Endothelial cell of umbilical vein (primary cell): ENCODE measurements around the gene OR2C3. TPM values are rescaled to one million over a fixed set of nuclear protein-coding genes. Genes with fewer than 3 reads are reported as not detected.

Experiments used
- BruUV-seq: library from RNA; stranded (reverse); fragments of 400-500 nt; replicated peaks from 2 replicates; lab custom pipeline; 2021; lab: Mats Ljungman, UMichigan
- CTCF ChIA-PET: fragments of 300-600, 350-600 bp; sonication (Branson Sonifier 250); formaldehyde crosslinking; loops from one replicate; lab custom pipeline; 2021; ENCODE audit warnings: antibody characterized with exemption, inconsistent platforms; lab: Charles Lee
- POLR2A ChIA-PET: fragments of 300-600, 350-600 bp; sonication (Branson Sonifier 250); formaldehyde crosslinking; loops from one replicate; lab custom pipeline; 2021; ENCODE audit warnings: antibody characterized with exemption, inconsistent platforms; lab: Charles Lee
- DNase-seq: peaks from one replicate; pipeline ENCODE4 v3.0.0-alpha.2; 2011; ENCODE audit warnings: low read depth, low spot score
- FAIRE-seq: peaks from 2 replicates; lab custom pipeline; 2011; peaks lifted over from hg19 to GRCh38; lab: Jason Lieb, UNC
- H2AFZ ChIP-seq: 2 replicates; pipeline ENCODE4 v1.6.0; 2012; ENCODE audit warnings: low read depth, low read length, control low read depth, inconsistent platforms
- H3K27ac ChIP-seq: 2 replicates; pipeline ENCODE4 v1.5.1; 2011; ENCODE audit warnings: low read depth, mild to moderate bottlenecking, control low read depth, low read length, moderate library complexity; ENCODE audit not compliant: insufficient read depth
- H3K27me3 ChIP-seq, 2 experiments: 2 replicates each; pipeline versions ENCODE4 v1.6.0 to v1.6.1; 2011; ENCODE audit warnings: low read length in 2 of 2, mixed read lengths in 1 of 2; ENCODE audit not compliant: control insufficient read depth in 2 of 2, insufficient read depth in 2 of 2
- H3K36me3 ChIP-seq, 2 experiments: 2 replicates in 1 of 2; 3 replicates in 1 of 2; pipeline ENCODE4 v1.5.1; 2011; ENCODE audit warnings: low read length in 2 of 2, mild to moderate bottlenecking in 1 of 2, moderate library complexity in 1 of 2; ENCODE audit not compliant: control insufficient read depth in 2 of 2, insufficient read depth in 2 of 2; ENCODE audit errors: extremely low read depth in 1 of 2
- H3K4me1 ChIP-seq: 3 replicates; pipeline ENCODE4 v1.5.1; 2011; ENCODE audit warnings: mild to moderate bottlenecking, low read length; ENCODE audit not compliant: control insufficient read depth, insufficient read depth; ENCODE audit errors: extremely low read depth
- H3K4me2 ChIP-seq: 2 replicates; pipeline ENCODE4 v1.6.1; 2011; ENCODE audit warnings: low read length, control low read depth, mixed read lengths; ENCODE audit not compliant: insufficient read depth
- H3K4me3 ChIP-seq, 3 experiments: fragments of 200-600 bp in 1 of 3; sonication (generic), shearing (Covaris generic) in 1 of 3; replicated peaks in 1 of 3; 2 replicates each; pipeline ENCODE4 v1.5.1; 2011 to 2016; ENCODE audit warnings: control low read depth in 3 of 3, low read length in 3 of 3, mild to moderate bottlenecking in 2 of 3, inconsistent platforms in 1 of 3, low read depth in 1 of 3, moderate library complexity in 1 of 3; ENCODE audit not compliant: insufficient read depth in 1 of 3
- H3K79me2 ChIP-seq: 2 replicates; pipeline ENCODE4 v1.6.0; 2012; ENCODE audit warnings: low read length, inconsistent platforms; ENCODE audit not compliant: control insufficient read depth, insufficient read depth
- H3K9ac ChIP-seq: replicated peaks from 2 replicates; pipeline ENCODE3; 2011; ENCODE audit warnings: low read length, control low read depth; ENCODE audit not compliant: insufficient read depth; ENCODE audit errors: extremely low read depth
- H3K9me1 ChIP-seq: replicated peaks from 3 replicates; pipeline ENCODE4 v1.6.0; 2011; ENCODE audit warnings: mild to moderate bottlenecking, low read length; ENCODE audit not compliant: control insufficient read depth, insufficient read depth; ENCODE audit errors: extremely low read depth
- H3K9me3 ChIP-seq: replicated peaks from 2 replicates; pipeline ENCODE4 v1.5.1; 2012; ENCODE audit warnings: low read length, inconsistent platforms; ENCODE audit not compliant: control insufficient read depth, insufficient read depth
- H4K20me1 ChIP-seq: replicated peaks from 2 replicates; pipeline ENCODE3; 2011; ENCODE audit warnings: mild to moderate bottlenecking, low read length; ENCODE audit not compliant: control insufficient read depth, insufficient read depth; ENCODE audit errors: extremely low read depth
- EZH2 ChIP-seq: IDR thresholded peaks from 2 replicates; pipeline ENCODE4 v1.6.1; 2012; ENCODE audit warnings: borderline replicate concordance, low read depth, mild to moderate bottlenecking, moderate library complexity, low read length, inconsistent platforms; ENCODE audit not compliant: severe bottlenecking
- FOS ChIP-seq: IDR thresholded peaks from 2 replicates; pipeline ENCODE4 v1.6.1; 2011; ENCODE audit warnings: mild to moderate bottlenecking, low read length, moderate library complexity, borderline replicate concordance; ENCODE audit not compliant: insufficient read depth
- GATA2 ChIP-seq: IDR thresholded peaks from 2 replicates; pipeline ENCODE4 v1.7.0; 2011; ENCODE audit warnings: low read depth, mild to moderate bottlenecking, moderate library complexity, mixed read lengths, low read length; ENCODE audit not compliant: insufficient read length, insufficient read depth
- JUN ChIP-seq: IDR thresholded peaks from 2 replicates; pipeline ENCODE4 v1.6.1; 2011; ENCODE audit warnings: borderline replicate concordance, low read depth; ENCODE audit not compliant: insufficient read length, insufficient read depth
- MYC ChIP-seq: IDR thresholded peaks from one replicate; pipeline ENCODE4 v1.6.1; 2011; ENCODE audit warnings: mild to moderate bottlenecking, low read depth, low read length
- POLR2A ChIP-seq: IDR thresholded peaks from 2 replicates; pipeline ENCODE4 v1.6.1; 2012; ENCODE audit warnings: low read depth, mild to moderate bottlenecking, control low read depth, low read length
- POLR2AphosphoS5 ChIP-seq: IDR thresholded peaks from 2 replicates; pipeline ENCODE4 v1.6.1; 2012; ENCODE audit warnings: low read depth, mild to moderate bottlenecking, control low read depth, low read length, moderate library complexity; ENCODE audit not compliant: insufficient read depth
- dilution Hi-C: fragments of 300-500 bp; cut with MboI; formaldehyde crosslinking; loops from one replicate; pipeline ENCODE4 v1.15.0; 2019; ENCODE audit warnings: low sequenced_read_pairs; ENCODE audit not compliant: extremely low pct_ligation_motif_present
- intact Hi-C: fragments of 100-400 bp; cut with micrococcal nuclease; formaldehyde crosslinking; loops from one replicate; pipeline ENCODE4 v1.10.0; 2022
- polyA plus RNA-seq, 4 experiments: library from polyadenylated mRNA; depleted of rRNA in 3 of 4; stranded (reverse) in 3 of 4; unstranded in 1 of 4; fragments of >200 nt; gene quantifications; 2 replicates each; pipeline versions ENCODE4 v1.2.1 to v1.2.3, GENCODE V29; 2011 to 2012; ENCODE audit warnings: missing spikeins in 1 of 4
- total RNA-seq: library from RNA; stranded (reverse); gene quantifications from 2 replicates; pipeline ENCODE4 v1.2.3, GENCODE V29; 2021
- TF ChIP-seq, protein P1 (sequence below): IDR thresholded peaks from 2 replicates; pipeline ENCODE4 v1.6.1; 2011; ENCODE audit not compliant: insufficient read depth, insufficient read length
- TF ChIP-seq, protein P2 (sequence below), 2 donors: IDR thresholded peaks; 1 replicate in 1 of 2; 2 replicates in 1 of 2; pipeline ENCODE4 v1.5.1; 2011; ENCODE audit warnings: low read length in 2 of 2, mild to moderate bottlenecking in 2 of 2, moderate library complexity in 2 of 2, control low read depth in 1 of 2, inconsistent platforms in 1 of 2, low read depth in 1 of 2; ENCODE audit not compliant: insufficient read depth in 1 of 2; ENCODE audit errors: extremely low read depth in 1 of 2

The OR2C3 gene
- total and polyA plus RNA-seq, 2 donors (not counting 3 experiments of a cell fraction or from before 2014, with no cell fraction given), result not detected

DNA sequence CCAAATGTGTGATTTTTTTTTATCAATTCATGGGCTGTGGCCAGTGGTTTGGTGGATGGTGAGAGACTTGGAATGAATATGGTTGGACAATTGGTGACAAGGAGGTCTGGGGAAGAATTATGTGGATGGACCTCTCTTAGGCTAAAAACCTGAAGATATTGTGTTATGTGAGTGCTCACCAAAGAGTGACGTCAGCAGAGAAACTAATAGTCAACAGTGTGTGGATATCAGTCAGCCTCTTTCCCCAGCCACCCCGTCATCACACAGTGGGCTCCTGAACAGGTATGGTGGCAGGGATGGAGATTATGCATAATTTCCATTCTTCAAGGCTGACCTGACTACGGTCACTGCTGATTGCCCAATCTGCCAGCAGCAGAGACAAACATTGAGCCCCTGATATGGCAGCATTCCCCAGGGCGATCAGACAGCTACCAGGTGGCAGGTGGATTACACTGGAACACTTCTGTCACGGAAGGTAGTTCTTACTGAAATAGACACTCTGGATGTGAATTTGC lies 42.8 kb upstream of the OR2C3 start:
- no peak overlapping the region for H3K9ac ChIP-seq
- no peaks in the 10 kb centered on the region for H4K20me1 ChIP-seq
- no peak for FAIRE-seq
- intact Hi-C loops, result no loop called here
- H3K36me3 ChIP-seq, result no peaks in the 10 kb centered on the region
- H3K9me3 ChIP-seq, result no peaks in the 10 kb centered on the region
- no peak overlapping the region for H3K4me3 ChIP-seq
- DNase-seq, result no peak
- ChIA-PET CTCF (no interaction called here), POLR2A (no interaction called here)
- dilution Hi-C loops, result no loop called here
- no peak overlapping the region for H3K4me2 ChIP-seq
- TF ChIP-seq POLR2A, result no peak
- TF ChIP-seq MYC, result no peak
- no peak for TF ChIP-seq EZH2
- TF ChIP-seq, protein P1, sequence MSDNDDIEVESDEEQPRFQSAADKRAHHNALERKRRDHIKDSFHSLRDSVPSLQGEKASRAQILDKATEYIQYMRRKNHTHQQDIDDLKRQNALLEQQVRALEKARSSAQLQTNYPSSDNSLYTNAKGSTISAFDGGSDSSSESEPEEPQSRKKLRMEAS, result no peak
- TF ChIP-seq FOS, result no peak
- no peak for TF ChIP-seq GATA2
- TF ChIP-seq POLR2AphosphoS5, result no peak
- TF ChIP-seq, protein P2, sequence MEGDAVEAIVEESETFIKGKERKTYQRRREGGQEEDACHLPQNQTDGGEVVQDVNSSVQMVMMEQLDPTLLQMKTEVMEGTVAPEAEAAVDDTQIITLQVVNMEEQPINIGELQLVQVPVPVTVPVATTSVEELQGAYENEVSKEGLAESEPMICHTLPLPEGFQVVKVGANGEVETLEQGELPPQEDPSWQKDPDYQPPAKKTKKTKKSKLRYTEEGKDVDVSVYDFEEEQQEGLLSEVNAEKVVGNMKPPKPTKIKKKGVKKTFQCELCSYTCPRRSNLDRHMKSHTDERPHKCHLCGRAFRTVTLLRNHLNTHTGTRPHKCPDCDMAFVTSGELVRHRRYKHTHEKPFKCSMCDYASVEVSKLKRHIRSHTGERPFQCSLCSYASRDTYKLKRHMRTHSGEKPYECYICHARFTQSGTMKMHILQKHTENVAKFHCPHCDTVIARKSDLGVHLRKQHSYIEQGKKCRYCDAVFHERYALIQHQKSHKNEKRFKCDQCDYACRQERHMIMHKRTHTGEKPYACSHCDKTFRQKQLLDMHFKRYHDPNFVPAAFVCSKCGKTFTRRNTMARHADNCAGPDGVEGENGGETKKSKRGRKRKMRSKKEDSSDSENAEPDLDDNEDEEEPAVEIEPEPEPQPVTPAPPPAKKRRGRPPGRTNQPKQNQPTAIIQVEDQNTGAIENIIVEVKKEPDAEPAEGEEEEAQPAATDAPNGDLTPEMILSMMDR (IDR thresholded peaks at IDR 0.05; ENCODE audit: extremely low read depth in 1 of 2, insufficient read depth in 1 of 2, low read depth in 1 of 2, low read length in 2 of 2), result no peak
- TF ChIP-seq JUN, result no peak
- no peaks in the 10 kb centered on the region for H3K27me3 ChIP-seq
- no peak overlapping the region for H3K27ac ChIP-seq
- BruUV-seq, result no TSS peak
- H3K4me1 ChIP-seq, result no peaks in the 10 kb centered on the region
- no peak overlapping the region for H2AFZ ChIP-seq
- H3K79me2 ChIP-seq, result no peaks in the 10 kb centered on the region
- no peaks in the 10 kb centered on the region for H3K9me1 ChIP-seq
